ENCODE data around the gene C2CD4C.

GRCh38 chr19:443005-443404 lies 34.1 kb upstream of the C2CD4C start:
- TF ChIP-seq CTCF (IDR thresholded peaks at IDR 0.05), result no peak
- TF ChIP-seq EP300 (IDR thresholded peaks at IDR 0.05), result no peak
- TF ChIP-seq POLR2A (IDR thresholded peaks at IDR 0.05), result no peak

Data from tibial nerve (tissue), 4 donors.